HG03175 (cell line): ENCODE measurements around the gene ROM1.
A peak's percentile ranks its signal among the peaks of the same experiment; 100 is the strongest.
"Not testable (repeated sequence)": the region's sequence is repeated elsewhere in the genome, so short reads cannot be mapped to it uniquely, and the experiment has no call there.

Source experiments
- ATAC-seq: cut with Tn5 transposase; IDR thresholded peaks from one replicate; pipeline ENCODE4 v1.9.1; 2021; ENCODE audit warnings: mild to moderate bottlenecking, moderate library complexity; ENCODE audit not compliant: unreplicated experiment

ROM1 gene

GRCh38 chr11:62585356-62585755 is 27.7 kb upstream of the ROM1 start:
- ATAC-seq = not testable (repeated sequence)

DNA sequence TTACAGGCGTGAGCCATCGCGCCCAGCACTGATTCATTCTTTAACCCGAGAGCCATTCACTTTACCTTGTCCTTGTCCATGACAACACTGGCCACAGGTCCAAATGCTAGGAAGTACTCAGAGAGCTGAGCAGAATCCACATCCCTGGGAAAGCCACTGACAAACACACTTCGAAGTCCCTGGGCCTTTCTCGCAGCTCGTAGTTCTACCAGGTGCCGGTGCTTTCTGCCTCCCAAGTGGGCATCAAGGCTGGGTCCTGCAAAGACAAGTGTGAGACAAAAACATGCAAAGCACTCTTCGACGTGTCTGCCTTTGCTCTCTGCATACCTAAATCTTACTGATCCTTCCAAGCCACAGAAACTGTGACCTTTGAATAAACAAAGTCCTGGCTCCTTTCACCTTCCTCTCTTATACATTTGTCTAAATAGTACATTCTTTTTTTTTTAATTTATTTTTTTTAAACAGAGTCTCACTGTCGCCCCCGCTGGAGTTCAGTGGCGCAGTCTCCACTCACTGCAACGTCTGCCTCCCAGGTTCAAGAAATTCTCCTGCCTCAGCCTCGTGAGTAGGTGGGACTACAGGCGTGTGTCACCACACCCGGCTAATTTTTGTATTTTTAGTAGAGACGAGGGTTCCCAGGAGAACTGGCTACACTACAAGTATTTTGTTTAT is 24.0 kb upstream of the ROM1 start:
- no peak for ATAC-seq

GRCh38 chr11:62591448-62592145 is 21.5 kb upstream of the ROM1 start, which contains the start of gene TUT1:
Gene TUT1, minus strand, starts transcription at chr11:62591523. Its CDS starts 38 bp downstream, at chr11:62591485.
- ATAC-seq = peak; percentile 90

- no peak for ATAC-seq
Measured at GRCh38 chr11:62592146-62592815, 20.8 kb upstream of the ROM1 start.

GRCh38 chr11:62592989-62593421 is 20.1 kb upstream of the ROM1 start:
- ATAC-seq = no peak

DNA sequence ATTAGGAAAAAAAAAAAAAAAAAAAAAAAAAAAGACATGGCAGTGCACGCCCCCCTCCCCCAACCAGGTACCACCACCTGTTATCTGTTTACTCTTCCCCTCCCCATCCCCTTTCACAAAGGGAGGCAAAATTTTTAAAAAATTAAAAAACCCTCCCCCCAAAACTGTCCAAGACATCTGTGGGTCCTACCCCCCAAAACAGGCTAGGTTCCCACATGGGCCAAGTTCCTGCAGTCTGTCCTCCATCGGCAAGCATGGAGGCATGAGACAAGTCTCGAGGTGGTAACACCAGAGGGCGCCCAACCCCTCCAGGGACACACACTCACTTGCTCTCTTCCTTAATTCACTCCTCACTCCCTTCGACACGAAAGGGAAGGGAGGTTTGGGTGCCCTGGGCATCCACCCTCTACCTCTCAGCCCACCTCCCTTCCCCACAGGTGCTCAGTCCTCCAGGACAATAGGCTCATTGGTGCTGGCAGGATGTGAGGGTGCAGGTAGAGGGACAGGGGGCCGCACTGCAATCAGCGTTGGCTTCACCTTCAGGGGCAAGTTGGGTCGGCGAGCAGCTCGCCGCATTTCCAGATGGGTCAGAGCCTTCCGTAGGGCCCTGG is 19.5 kb upstream of the ROM1 start:
- ATAC-seq = no peak

GRCh38 chr11:62595124-62595523 is 17.9 kb upstream of the ROM1 start:
- ATAC-seq = no peak

DNA sequence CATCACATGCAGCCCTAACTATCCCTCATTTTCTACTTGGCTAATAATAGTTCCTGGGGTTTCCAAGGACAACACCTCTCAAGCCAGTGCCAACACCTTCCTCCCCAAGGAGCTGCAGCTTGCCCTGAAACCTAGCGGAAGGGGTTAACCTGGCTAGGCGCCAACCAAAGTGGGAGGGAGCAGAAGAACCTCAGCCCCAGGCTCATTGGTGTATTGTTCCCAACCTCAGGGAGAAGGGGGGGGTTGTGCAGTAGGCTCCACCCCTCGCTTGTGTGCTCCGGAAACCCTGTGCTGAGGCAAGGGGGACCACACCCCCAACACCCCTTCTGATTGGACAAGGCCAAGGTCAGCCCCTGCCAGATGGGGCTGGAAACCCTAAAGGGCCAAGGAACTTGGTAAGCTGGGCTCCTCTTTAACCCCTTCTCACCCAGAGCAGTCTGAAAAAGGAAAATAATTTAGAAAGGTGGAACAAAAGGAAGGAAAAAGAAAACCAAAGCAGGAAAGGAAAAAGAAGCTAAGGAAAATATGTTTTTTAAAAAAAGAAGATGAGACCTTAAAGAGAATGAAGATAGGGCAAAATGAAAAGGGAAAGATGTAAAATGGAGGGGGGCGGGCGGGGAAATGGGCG is 13.9 kb upstream of the ROM1 start:
- ATAC-seq = peak; percentile 58

- no peak for ATAC-seq
Measured at GRCh38 chr11:62599901-62600300, 13.2 kb upstream of the ROM1 start.

DNA sequence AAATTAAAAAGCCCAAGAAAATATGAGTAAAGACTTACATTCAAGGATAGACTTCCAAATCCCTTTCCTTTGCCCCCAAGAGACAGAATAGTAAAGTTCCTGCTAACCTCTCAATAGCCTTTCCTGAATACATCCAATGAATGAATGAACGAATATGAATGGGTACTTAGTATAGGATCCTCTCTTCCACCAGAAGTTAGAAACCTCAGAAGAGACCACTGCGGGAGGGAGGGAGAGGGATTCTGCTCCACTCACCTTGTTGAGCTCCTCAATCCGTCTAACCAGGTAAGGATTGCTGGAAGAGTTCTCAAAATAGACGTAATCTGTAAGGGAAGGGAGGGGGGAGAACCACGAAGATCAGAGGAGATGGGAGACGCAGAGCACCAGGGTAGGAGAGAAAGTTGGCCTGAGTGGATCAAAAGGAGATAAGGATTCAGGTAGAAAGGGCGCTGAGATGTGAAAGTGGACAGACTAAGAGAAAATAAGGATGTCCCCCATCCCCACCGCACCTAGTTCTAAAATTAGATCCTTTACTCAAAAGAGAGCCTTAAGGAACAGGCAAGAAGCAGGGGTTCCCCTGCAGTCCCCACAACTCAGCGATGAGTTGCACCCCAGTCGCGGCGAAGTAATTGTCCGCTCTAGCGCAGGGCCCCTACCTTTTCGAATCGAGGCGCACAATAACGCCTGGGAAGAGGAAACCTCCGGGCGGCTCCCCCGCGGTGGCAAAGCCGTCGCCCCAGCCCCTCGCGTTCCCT is 12.5 kb upstream of the ROM1 start:
- ATAC-seq = no peak

DNA sequence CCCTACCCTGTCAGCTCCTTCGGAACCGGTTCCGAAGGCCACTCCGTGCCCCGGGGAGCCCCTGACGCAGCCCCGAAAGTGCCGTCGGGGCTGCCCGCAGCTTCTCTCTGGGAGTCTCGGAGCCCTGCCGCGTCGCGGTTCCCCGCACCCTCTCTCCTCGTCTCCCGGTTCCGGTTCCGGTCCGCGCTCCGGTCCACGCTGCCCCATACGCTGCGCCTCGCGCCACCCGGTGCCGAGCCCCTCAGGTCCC is 12.0 kb upstream of the ROM1 start:
- no peak for ATAC-seq

GRCh38 chr11:62601372-62602140 is 11.5 kb upstream of the ROM1 start, which contains the start of gene MTA2:
Gene MTA2, minus strand, starts transcription at chr11:62601865. Its CDS starts 415 bp downstream, at chr11:62601450.
- ATAC-seq = peak; percentile 73

GRCh38 chr11:62602141-62603071 is 10.7 kb upstream of the ROM1 start:
- ATAC-seq = no peak

DNA sequence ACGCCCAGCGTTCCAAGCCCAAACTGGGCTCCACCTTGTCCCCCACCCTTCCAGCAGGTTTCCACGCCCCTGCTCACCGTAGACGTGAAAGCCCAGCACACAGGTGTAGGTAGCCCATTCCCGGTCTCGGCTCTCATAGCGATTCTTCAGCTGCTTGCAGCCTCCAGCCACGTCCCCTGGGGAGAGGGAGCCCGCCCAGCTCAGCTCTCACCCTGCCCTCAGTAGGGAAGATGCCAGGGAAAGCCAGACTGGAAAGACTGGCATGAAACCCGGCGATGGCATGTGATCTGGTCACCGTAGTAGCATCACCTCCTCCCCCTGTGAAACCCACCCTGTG is 10.0 kb upstream of the ROM1 start:
- no peak for ATAC-seq

DNA sequence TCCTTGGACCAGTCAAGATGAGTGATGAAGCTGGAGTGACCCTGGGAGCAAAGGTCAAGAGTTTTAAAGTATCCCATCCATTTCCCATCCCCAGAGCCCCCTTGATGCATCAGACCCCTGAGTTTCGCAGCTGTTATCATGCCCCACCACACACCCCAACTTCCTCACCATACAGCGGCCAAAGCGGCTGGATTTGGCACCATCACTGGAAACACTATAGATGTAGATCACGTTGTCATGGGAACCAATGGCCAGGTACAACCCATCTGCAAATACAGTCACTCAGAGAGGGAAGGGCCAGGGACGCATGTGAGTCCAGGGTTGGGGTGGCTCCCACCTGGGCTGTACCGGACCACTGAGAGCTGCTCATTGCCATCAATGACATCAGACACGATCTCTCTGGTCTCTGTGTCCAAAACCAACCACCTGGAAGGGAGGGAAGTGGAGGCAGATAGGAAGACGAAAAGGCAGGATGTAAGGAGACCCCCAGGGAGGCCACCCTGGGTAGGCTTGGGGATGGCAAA is 9.2 kb upstream of the ROM1 start:
- no peak for ATAC-seq

GRCh38 chr11:62604460-62605120 is 8.5 kb upstream of the ROM1 start:
- ATAC-seq = no peak

DNA sequence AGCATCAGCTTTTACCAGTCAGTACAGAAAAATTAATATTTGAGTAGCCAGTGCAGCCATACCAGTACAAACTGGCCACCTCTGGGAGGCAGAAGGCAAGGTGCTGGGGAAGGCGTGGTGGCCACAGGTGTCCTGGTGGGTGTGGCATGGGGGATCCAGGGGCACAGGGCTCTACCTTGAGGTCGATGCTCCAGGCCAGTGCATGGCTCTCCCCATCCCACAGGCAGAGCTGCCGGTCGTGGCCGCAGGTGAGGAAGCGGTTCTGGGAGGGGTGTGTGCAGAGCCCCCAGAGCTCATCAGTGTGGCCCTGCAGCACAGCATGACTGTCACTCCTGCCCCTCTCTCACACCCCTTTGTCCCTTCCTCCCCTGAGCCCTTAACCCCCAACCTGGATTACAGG is 7.6 kb upstream of the ROM1 start:
- ATAC-seq = no peak

DNA sequence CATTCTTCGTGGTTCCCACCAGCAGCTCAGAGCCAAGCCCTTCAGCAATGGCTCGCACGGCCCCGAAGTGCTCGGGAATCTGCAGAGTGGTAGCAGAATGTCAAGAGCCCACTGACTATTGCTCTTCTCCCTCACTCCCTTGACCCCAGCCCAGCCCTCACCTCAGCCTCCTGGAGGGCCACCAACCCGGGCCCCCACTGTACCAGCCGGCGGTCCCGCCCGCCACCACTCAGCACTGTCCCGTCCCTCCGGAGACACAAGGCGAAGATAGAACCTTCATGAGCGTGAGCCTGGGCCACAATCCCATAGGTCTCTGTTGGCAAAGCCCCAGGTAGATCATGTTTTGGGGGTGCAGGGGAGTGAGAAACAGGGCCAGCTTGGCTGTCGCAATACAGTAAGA is 7.2 kb upstream of the ROM1 start:
- ATAC-seq = no peak
